GM12878 (cell line): ENCODE data around the gene RUSC1. TPM values are rescaled to one million over a fixed set of nuclear protein-coding genes. Genes with fewer than 3 reads are reported as not detected.

Experiments used
- ATAC-seq: fragments of 200-7000 bp; cut with Tn5 transposase; 3 replicates; pipeline ENCODE4 v1.9.1; 2020; ENCODE audit warnings: mild to moderate bottlenecking, moderate library complexity
- BruUV-seq: library from RNA; stranded (reverse); fragments of 400-500 nt; replicated peaks from 2 replicates; lab custom pipeline; 2021; lab: Mats Ljungman, UMichigan
- CTCF ChIA-PET: fragments of 300-600 bp; sonication (Branson Sonifier 250); formaldehyde crosslinking; extraction: SDS; loops from one replicate; lab custom pipeline; 2021; ENCODE audit warnings: inconsistent platforms; lab: Yijun Ruan, JAX
- POLR2A ChIA-PET: fragments of 350-600 bp; formaldehyde crosslinking; extraction: SDS; loops from one replicate; lab custom pipeline; 2021; ENCODE audit warnings: inconsistent platforms; lab: Charles Lee
- RAD21 ChIA-PET: fragments of 300-600 bp; sonication (Branson Sonifier 250); formaldehyde crosslinking; loops from one replicate; lab custom pipeline; 2023; ENCODE audit warnings: antibody characterized with exemption; ENCODE audit not compliant: unreplicated experiment; lab: Charles Lee
- SMC1A ChIA-PET: fragments of 300-600 bp; sonication (Branson Sonifier 250); formaldehyde crosslinking; loops from one replicate; lab custom pipeline; 2023; ENCODE audit not compliant: unreplicated experiment, uncharacterized antibody; lab: Charles Lee
- DNase-seq: peaks from one replicate; pipeline ENCODE4 v3.0.0-alpha.2; 2011; ENCODE audit warnings: low read depth, low spot score
- FAIRE-seq: peaks from 3 replicates; lab custom pipeline; 2011; peaks lifted over from hg19 to GRCh38; lab: Jason Lieb, UNC
- H2AFZ ChIP-seq: 2 replicates; pipeline ENCODE4 v1.6.0; 2011; ENCODE audit warnings: low read depth, low read length, control low read depth; ENCODE audit not compliant: control insufficient read depth
- H3K27ac ChIP-seq: 2 replicates; pipeline ENCODE4 v1.5.1; 2011; ENCODE audit warnings: control low read depth; ENCODE audit not compliant: control insufficient read depth, insufficient read depth
- H3K27me3 ChIP-seq, 2 experiments: replicated peaks in 1 of 2; 2 replicates each; pipeline versions ENCODE4 v1.6.0 to v1.6.1; 2011; ENCODE audit warnings: low read length in 1 of 2; ENCODE audit not compliant: control insufficient read depth in 2 of 2, insufficient read depth in 2 of 2
- H3K36me3 ChIP-seq, 2 experiments: 2 replicates each; pipeline ENCODE4 v1.5.1; 2011; ENCODE audit warnings: low read length in 1 of 2; ENCODE audit not compliant: control insufficient read depth in 2 of 2, insufficient read depth in 2 of 2
- H3K4me1 ChIP-seq: 2 replicates; pipeline ENCODE4 v1.6.1; 2011; ENCODE audit warnings: mild to moderate bottlenecking, low read length, moderate library complexity, mixed read lengths; ENCODE audit not compliant: control insufficient read depth, insufficient read depth
- H3K4me2 ChIP-seq: 2 replicates; pipeline ENCODE4 v1.6.0; 2011; ENCODE audit warnings: control low read depth; ENCODE audit not compliant: control insufficient read depth, insufficient read depth
- H3K4me3 ChIP-seq: fragments of 200-600 bp; sonication (generic); 2 replicates; pipeline ENCODE4 v1.5.1; 2016
- H3K79me2 ChIP-seq: 2 replicates; pipeline ENCODE4 v1.6.0; 2011; ENCODE audit warnings: low read length; ENCODE audit not compliant: control insufficient read depth, insufficient read depth
- H3K9ac ChIP-seq: 2 replicates; pipeline ENCODE4 v1.8.0; 2011; ENCODE audit warnings: low read length, control low read depth, mixed read lengths; ENCODE audit not compliant: control insufficient read depth, insufficient read depth
- H3K9me3 ChIP-seq: replicated peaks from 3 replicates; pipeline ENCODE4 v1.5.1; 2011; ENCODE audit warnings: mild to moderate bottlenecking, low read length; ENCODE audit not compliant: control insufficient read depth, insufficient read depth
- H4K20me1 ChIP-seq: 2 replicates; pipeline ENCODE4 v1.6.0; 2011; ENCODE audit not compliant: control insufficient read depth, insufficient read depth
- BACH1 ChIP-seq: fragments of 450-650 bp; IDR thresholded peaks from 2 replicates; pipeline ENCODE4 v1.6.1; 2017; ENCODE audit warnings: mild to moderate bottlenecking, borderline replicate concordance
- BHLHE40 ChIP-seq, 2 experiments: fragments of 450-650 bp in 1 of 2; IDR thresholded peaks; 2 replicates each; pipeline ENCODE4 v1.6.1; 2011 to 2017; ENCODE audit warnings: low read depth in 2 of 2, borderline replicate concordance in 1 of 2, improper control_type of control experiment in 1 of 2, low read length in 1 of 2, mild to moderate bottlenecking in 1 of 2
- CEBPB ChIP-seq, 2 experiments: fragments of 150-350 bp in 1 of 2; IDR thresholded peaks; 2 replicates each; pipeline ENCODE4 v1.6.1; 2012 to 2014; ENCODE audit warnings: low read depth in 2 of 2, low read length in 2 of 2, borderline replicate concordance in 1 of 2, inconsistent platforms in 1 of 2
- CHD2 ChIP-seq: IDR thresholded peaks from 2 replicates; pipeline ENCODE4 v1.6.1; 2011; ENCODE audit warnings: low read depth, low read length, improper control_type of control experiment, borderline replicate concordance
- IKZF1 ChIP-seq: fragments of 450-650 bp; conservative IDR thresholded peaks from 2 replicates; pipeline ENCODE4 v1.6.1; 2017; ENCODE audit warnings: antibody characterized with exemption, mild to moderate bottlenecking
- KAT2A ChIP-seq: conservative IDR thresholded peaks from 2 replicates; pipeline ENCODE4 v1.6.1; 2011; ENCODE audit warnings: low read depth, low read length; ENCODE audit not compliant: control insufficient read depth
- KLF5 ChIP-seq: fragments of 450-650 bp; IDR thresholded peaks from 2 replicates; pipeline ENCODE4 v1.6.1; 2014; ENCODE audit warnings: mild to moderate bottlenecking; ENCODE audit not compliant: partially characterized antibody
- MYC ChIP-seq: IDR thresholded peaks from 2 replicates; pipeline ENCODE4 v1.6.1; 2011; ENCODE audit warnings: mild to moderate bottlenecking, low read length, moderate library complexity, inconsistent platforms; ENCODE audit not compliant: insufficient read depth, insufficient replicate concordance, insufficient read length, severe bottlenecking
- NR2C2 ChIP-seq: IDR thresholded peaks from 2 replicates; pipeline ENCODE4 v1.6.1; 2011; ENCODE audit warnings: borderline replicate concordance, low read depth; ENCODE audit not compliant: control insufficient read depth, insufficient read length
- PAX5 ChIP-seq: IDR thresholded peaks from 2 replicates; pipeline ENCODE4 v1.6.1; 2011; ENCODE audit warnings: low read depth, low read length, borderline replicate concordance
- PAX8 ChIP-seq: fragments of 450-650 bp; IDR thresholded peaks from 2 replicates; pipeline ENCODE4 v1.6.1; 2017; ENCODE audit warnings: mild to moderate bottlenecking, moderate library complexity
- PML ChIP-seq: IDR thresholded peaks from 2 replicates; pipeline ENCODE4 v1.6.1; 2012; ENCODE audit warnings: low read length, inconsistent platforms
- SMARCA5 ChIP-seq: fragments of 450-650 bp; IDR thresholded peaks from 2 replicates; pipeline ENCODE4 v1.6.1; 2017; ENCODE audit warnings: mild to moderate bottlenecking
- TCF12 ChIP-seq: IDR thresholded peaks from 2 replicates; pipeline ENCODE4 v1.6.1; 2011; ENCODE audit warnings: low read depth, mild to moderate bottlenecking, low read length
- WGBS: methylation state at CpG from one replicate; pipeline ENCODE4 v1.1.6; 2016; ENCODE audit warnings: low lambda C conversion rate; ENCODE audit not compliant: insufficient replicate concordance, insufficient coverage; ENCODE audit errors: missing lambda C conversion rate; 5-methylcytosine and 5-hydroxymethylcytosine counted together
- in situ Hi-C: fragments of 300-500 bp; cut with MboI; formaldehyde crosslinking; loops from 9 replicates; pipeline ENCODE4 v1.14.3; 2018; ENCODE audit warnings: mixed read lengths
- intact Hi-C: fragments of 100-400 bp; cut with micrococcal nuclease; formaldehyde crosslinking; loops from one replicate; pipeline ENCODE4 v1.14.2; 2022; ENCODE audit not compliant: unreplicated experiment
- polyA plus RNA-seq, 11 experiments: library from polyadenylated mRNA; depleted of rRNA in 4 of 11; unstranded in 6 of 11; stranded (reverse) in 5 of 11; fragments of >200 nt; fragmentation: Nextera tagmentation in 4 of 11; fragmentation: Illumina TruSeq in 1 of 11; extraction: Ambion mirVana in 4 of 11; extraction: Trizol in 1 of 11; gene quantifications; 1 replicate in 1 of 11; 2 replicates in 10 of 11; pipeline versions ENCODE4 v1.2.1 to v1.2.3, GENCODE V29; 2011 to 2016; ENCODE audit warnings: inconsistent platforms in 2 of 11, missing spikeins in 2 of 11, low read depth in 1 of 11
- total RNA-seq, 4 experiments: library from RNA; depleted of rRNA in 3 of 4; stranded (reverse); fragments of >200 nt in 3 of 4; fragmentation: Illumina TruSeq in 1 of 4; extraction: Trizol in 1 of 4; gene quantifications; 2 replicates each; pipeline versions ENCODE4 v1.2.1 to v1.2.3, GENCODE V29; 2013 to 2021
- TF ChIP-seq, protein P1 (sequence below): IDR thresholded peaks from 2 replicates; pipeline ENCODE4 v1.6.1; 2011; ENCODE audit warnings: low read depth, low read length, improper control_type of control experiment, borderline replicate concordance
- TF ChIP-seq, protein P2 (sequence below): fragments of 450-650 bp; IDR thresholded peaks from 2 replicates; pipeline ENCODE4 v1.6.1; 2017; ENCODE audit warnings: low read depth, mild to moderate bottlenecking, moderate library complexity
- TF ChIP-seq, protein P3 (sequence below): fragments of 450-650 bp; IDR thresholded peaks from 2 replicates; pipeline ENCODE4 v1.6.1; 2017; ENCODE audit warnings: mild to moderate bottlenecking, low read depth, inconsistent platforms; ENCODE audit not compliant: poor library complexity, severe bottlenecking

Gene RUSC1
- total and polyA plus RNA-seq, 10 of the 15 experiments (the other 5 are each of a cell fraction or from before 2014, with no cell fraction given) = 1.1 to 23.7 (median 12.3) TPM

DNA sequence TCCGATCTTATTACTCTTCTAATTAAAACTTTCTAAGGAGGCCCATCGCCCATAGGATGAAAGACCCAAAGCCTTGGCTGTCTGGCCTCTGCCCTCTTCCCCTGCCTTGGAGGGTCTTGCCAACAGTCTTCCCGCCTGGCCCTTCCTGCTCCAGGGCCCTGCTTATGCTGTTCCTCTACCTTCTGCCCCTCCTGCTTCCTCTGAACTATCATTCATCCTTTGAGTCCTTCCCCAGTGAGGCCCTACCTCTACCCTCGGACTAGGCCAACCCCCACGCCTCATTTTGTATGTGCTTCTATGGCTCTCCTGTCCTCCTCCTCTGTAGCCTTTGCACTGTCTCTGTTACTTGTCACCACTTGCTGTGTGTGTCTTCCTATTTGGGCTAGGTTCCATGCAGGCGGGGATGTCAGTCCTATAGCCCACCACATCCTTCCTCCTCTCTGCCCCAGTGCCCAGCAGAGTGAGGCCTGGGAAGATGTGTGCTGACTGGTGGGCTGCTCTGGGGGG lies 5.4 kb downstream of the RUSC1 start:
- CTCF ChIA-PET = interaction anchor here (9.6 kb wide), 1 partner anchor 74 kb away, joined by 225 read pairs; the partner anchor contains the start of gene ENTREP3
- SMC1A ChIA-PET = no interaction called here
- no peak for ATAC-seq
- Histone ChIP-seq H3K79me2 (no peaks in the 10 kb centered on the region; the same call in 1 of the 2 replicates), H4K20me1 (no peaks in the 10 kb centered on the region), H3K27me3 (no peaks in the 10 kb centered on the region), H3K4me1 (peaks cover 7% of the 10 kb centered on the region), H3K9me3 (no peaks in the 10 kb centered on the region), H2AFZ (no peak overlapping the region), H3K4me3 (no peak overlapping the region), H3K27ac (no peak overlapping the region), H3K4me2 (no peak overlapping the region; the same call in 1 of the 2 replicates), H3K36me3 (peaks cover 9 to 10% of the 10 kb centered on the region in 2 experiments; a peak in 3 of 4 replicates), H3K9ac (no peak overlapping the region)
- intact Hi-C loops = no loop called here
- BruUV-seq = no TSS peak
- RAD21 ChIA-PET = no interaction called here
- POLR2A ChIA-PET = interaction anchor here (0.5 to 0.6 kb wide), 2 partner anchors 59 to 280 kb away, joined by 3 to 4 read pairs; no protein-coding TSS in a partner anchor
- 52% methylated on average over 6 of the region's 6 CpGs for WGBS
- TF ChIP-seq, protein P1, sequence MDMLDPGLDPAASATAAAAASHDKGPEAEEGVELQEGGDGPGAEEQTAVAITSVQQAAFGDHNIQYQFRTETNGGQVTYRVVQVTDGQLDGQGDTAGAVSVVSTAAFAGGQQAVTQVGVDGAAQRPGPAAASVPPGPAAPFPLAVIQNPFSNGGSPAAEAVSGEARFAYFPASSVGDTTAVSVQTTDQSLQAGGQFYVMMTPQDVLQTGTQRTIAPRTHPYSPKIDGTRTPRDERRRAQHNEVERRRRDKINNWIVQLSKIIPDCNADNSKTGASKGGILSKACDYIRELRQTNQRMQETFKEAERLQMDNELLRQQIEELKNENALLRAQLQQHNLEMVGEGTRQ = no peak
- TF ChIP-seq KLF5 (no peak), CEBPB (IDR thresholded peaks at IDR 0.05; ENCODE audit: borderline replicate concordance in 1 of 2, low read depth in 2 of 2, low read length in 2 of 2) (no peak), KAT2A (no peak), BHLHE40 (IDR thresholded peaks at IDR 0.05; ENCODE audit: borderline replicate concordance in 1 of 2, low read depth in 2 of 2, low read length in 1 of 2) (no peak), TCF12 (no peak), PML (no peak), BACH1 (no peak), NR2C2 (no peak), MYC (no peak), PAX5 (no peak), IKZF1 (no peak), CHD2 (no peak), SMARCA5 (no peak), PAX8 (no peak)
- TF ChIP-seq, protein P2, sequence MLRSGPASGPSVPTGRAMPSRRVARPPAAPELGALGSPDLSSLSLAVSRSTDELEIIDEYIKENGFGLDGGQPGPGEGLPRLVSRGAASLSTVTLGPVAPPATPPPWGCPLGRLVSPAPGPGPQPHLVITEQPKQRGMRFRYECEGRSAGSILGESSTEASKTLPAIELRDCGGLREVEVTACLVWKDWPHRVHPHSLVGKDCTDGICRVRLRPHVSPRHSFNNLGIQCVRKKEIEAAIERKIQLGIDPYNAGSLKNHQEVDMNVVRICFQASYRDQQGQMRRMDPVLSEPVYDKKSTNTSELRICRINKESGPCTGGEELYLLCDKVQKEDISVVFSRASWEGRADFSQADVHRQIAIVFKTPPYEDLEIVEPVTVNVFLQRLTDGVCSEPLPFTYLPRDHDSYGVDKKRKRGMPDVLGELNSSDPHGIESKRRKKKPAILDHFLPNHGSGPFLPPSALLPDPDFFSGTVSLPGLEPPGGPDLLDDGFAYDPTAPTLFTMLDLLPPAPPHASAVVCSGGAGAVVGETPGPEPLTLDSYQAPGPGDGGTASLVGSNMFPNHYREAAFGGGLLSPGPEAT = no peak
- TF ChIP-seq, protein P3, sequence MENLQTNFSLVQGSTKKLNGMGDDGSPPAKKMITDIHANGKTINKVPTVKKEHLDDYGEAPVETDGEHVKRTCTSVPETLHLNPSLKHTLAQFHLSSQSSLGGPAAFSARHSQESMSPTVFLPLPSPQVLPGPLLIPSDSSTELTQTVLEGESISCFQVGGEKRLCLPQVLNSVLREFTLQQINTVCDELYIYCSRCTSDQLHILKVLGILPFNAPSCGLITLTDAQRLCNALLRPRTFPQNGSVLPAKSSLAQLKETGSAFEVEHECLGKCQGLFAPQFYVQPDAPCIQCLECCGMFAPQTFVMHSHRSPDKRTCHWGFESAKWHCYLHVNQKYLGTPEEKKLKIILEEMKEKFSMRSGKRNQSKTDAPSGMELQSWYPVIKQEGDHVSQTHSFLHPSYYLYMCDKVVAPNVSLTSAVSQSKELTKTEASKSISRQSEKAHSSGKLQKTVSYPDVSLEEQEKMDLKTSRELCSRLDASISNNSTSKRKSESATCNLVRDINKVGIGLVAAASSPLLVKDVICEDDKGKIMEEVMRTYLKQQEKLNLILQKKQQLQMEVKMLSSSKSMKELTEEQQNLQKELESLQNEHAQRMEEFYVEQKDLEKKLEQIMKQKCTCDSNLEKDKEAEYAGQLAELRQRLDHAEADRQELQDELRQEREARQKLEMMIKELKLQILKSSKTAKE = no peak
- peak; percentile 41 for FAIRE-seq
- in situ Hi-C loops = no loop called here
- no peak for DNase-seq
